ENCODE results near the gene DPEP2NB.

DNA sequence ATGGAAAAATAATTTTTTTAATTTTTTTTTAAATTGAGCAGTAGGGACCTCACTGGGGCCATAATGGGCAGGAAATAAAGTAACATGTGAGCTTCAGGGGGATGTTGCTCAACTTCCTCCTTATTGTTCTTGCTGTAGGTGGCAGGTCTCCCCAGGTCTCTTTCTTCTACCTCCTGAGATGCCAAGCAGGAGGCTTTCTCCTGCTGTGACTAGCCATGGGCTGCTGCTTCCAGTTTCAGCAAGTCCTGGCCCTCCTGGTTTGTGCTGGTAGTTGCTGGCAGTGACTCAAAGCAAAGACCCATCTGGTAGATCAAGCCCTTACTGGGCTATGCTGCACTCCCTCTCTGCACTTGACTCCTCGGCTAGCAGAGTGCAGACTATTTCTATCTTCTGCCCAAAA, 2.3 kb downstream of the DPEP2NB start:
- no peak for TF ChIP-seq CTCF (IDR thresholded peaks at IDR 0.05)
- TF ChIP-seq ZFX (IDR thresholded peaks at IDR 0.05; ENCODE audit: borderline replicate concordance) = no peak

All from 22Rv1 (cell line).